ENCODE data around the gene DNAJA4.

DNAJA4 gene

DNA sequence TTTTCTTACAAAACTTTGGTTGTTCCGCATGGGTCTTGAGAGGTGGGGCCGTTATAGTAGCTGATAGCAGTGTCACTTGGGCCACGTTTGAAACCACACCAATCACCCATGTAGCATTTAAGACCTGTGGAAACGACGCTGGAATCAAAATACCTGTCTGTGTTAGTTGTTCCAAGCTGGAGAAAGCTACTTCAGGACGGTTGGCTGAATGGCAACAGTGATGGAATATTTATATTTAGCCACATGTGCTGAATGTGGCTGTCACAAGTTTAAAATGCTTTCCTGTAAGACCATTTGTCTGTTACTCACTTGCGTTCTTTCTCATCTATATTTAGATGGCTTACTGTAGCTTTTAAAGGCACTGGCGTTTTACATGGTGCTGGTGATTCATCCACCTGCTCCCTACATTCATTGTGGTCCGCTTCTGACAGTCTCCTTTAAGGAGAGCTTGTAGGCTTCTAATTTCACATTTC lies 1.4 kb downstream of the DNAJA4 start:
- DNase-seq = no peak
- Histone ChIP-seq H3K9me3 (ENCODE audit: severe bottlenecking) (no peaks in the 10 kb centered on the region), H3K27ac (no peak overlapping the region), H3K36me3 (no peaks in the 10 kb centered on the region), H3K27me3 (ENCODE audit: insufficient read depth, low read depth, severe bottlenecking) (no peaks in the 10 kb centered on the region), H3K4me3 (ENCODE audit: low read depth, low read length) (no peak overlapping the region)
- TF ChIP-seq, protein P1, sequence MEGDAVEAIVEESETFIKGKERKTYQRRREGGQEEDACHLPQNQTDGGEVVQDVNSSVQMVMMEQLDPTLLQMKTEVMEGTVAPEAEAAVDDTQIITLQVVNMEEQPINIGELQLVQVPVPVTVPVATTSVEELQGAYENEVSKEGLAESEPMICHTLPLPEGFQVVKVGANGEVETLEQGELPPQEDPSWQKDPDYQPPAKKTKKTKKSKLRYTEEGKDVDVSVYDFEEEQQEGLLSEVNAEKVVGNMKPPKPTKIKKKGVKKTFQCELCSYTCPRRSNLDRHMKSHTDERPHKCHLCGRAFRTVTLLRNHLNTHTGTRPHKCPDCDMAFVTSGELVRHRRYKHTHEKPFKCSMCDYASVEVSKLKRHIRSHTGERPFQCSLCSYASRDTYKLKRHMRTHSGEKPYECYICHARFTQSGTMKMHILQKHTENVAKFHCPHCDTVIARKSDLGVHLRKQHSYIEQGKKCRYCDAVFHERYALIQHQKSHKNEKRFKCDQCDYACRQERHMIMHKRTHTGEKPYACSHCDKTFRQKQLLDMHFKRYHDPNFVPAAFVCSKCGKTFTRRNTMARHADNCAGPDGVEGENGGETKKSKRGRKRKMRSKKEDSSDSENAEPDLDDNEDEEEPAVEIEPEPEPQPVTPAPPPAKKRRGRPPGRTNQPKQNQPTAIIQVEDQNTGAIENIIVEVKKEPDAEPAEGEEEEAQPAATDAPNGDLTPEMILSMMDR (IDR thresholded peaks at IDR 0.05; ENCODE audit: low read depth, low read length) = no peak

DNA sequence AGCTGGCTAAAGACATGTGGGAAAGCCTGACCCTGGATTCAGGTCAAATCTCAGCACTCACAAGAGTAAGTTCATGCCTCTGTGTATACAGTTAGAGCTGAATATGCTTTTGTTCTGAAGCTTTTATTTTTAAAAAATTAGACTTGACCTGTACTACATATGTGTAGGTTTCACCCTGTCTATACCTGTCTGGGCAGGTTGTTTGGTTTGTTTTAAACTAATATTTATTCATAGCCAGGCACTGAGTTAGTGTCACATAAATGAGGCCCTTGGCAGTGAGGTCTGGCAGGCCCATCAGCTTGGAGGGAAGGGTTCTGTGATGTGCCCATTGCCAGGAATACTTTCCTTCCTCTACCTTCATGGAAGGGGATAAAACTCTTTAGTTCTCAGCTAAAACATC lies 1.9 kb downstream of the DNAJA4 start:
- Histone ChIP-seq H3K36me3 (no peaks in the 10 kb centered on the region), H3K27me3 (ENCODE audit: insufficient read depth, low read depth, severe bottlenecking) (no peaks in the 10 kb centered on the region), H3K27ac (no peak overlapping the region), H3K9me3 (ENCODE audit: severe bottlenecking) (no peaks in the 10 kb centered on the region), H3K4me3 (ENCODE audit: low read depth, low read length) (no peak overlapping the region)
- DNase-seq = no peak
- TF ChIP-seq, protein P1 (IDR thresholded peaks at IDR 0.05; ENCODE audit: low read depth, low read length) = no peak

DNA sequence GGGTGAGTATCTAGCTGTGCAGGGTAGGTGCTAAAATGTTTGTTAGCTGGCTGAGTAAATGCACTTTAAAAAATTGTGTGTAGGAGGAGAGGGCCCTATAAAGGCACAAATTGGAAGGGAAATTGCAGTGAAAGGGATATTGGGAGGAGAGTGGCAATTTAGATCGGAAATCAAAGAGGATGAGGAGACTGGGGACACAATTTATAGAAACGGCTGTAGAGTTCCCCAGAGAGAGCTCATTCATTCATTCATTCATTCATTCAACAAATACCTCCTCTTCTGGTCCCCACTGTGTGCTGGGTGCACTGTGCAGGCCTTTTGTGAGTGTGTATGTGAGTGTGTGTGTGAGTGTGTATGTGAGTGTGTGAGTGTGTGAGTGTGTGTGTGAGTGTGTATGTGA lies 2.4 kb downstream of the DNAJA4 start:
- no peak for DNase-seq
- no peaks in the 10 kb centered on the region for H3K27me3 ChIP-seq (ENCODE audit: insufficient read depth, low read depth, severe bottlenecking)
- no peaks in the 10 kb centered on the region for H3K9me3 ChIP-seq (ENCODE audit: severe bottlenecking)
- no peak overlapping the region for H3K4me3 ChIP-seq (ENCODE audit: low read depth, low read length)
- H3K27ac ChIP-seq = no peak overlapping the region
- TF ChIP-seq, protein P1 (IDR thresholded peaks at IDR 0.05; ENCODE audit: low read depth, low read length) = no peak
- no peaks in the 10 kb centered on the region for H3K36me3 ChIP-seq

DNA sequence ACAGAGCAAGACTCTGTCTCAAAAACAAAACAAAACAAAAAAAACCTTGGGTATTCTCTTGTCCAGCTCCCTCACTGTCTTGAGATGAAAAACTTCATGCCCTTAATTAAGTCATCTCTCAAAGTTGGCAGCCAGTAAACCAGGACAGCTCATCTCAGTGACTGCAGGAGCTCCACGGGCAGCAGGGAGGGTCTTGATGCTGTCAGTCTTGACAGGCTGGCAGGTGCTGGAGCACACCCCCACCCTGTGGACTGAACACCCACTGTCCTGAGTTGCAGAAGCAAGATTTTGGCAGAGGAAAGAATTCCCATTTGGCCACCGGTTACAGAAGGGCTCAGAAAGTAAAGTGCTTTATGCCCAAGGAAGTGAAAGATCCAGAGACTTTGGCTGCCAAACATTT lies 8.0 kb downstream of the DNAJA4 start:
- Histone ChIP-seq H3K27me3 (ENCODE audit: insufficient read depth, low read depth, severe bottlenecking) (no peaks in the 10 kb centered on the region), H3K9me3 (ENCODE audit: severe bottlenecking) (no peaks in the 10 kb centered on the region)
- no peak for DNase-seq

DNA sequence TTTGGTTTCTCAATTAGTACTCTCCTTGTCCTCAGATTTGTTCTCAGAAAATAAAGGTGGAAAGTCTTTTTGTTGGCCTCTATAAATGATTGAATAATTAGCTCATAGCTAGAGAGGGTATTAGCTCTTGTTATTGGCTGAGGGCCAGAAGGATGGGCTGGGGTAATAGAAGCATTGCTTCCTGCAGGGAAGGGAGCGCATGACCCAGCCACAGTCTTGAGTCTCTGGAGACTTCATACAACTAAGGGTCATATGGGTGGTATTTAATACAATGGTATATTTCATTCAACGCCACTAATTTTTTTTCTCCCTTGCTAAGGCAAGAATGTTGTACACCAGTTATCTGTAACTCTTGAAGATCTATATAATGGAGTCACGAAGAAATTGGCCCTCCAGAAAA lies 8.4 kb downstream of the DNAJA4 start:
- no peak for DNase-seq

More for the DNA sequence above, 8.0 kb downstream of the DNAJA4 start:
- Histone ChIP-seq H3K36me3 (no peaks in the 10 kb centered on the region), H3K4me3 (ENCODE audit: low read depth, low read length) (no peak overlapping the region), H3K27ac (no peak overlapping the region)
- TF ChIP-seq, protein P1 (IDR thresholded peaks at IDR 0.05; ENCODE audit: low read depth, low read length) = no peak

DNA sequence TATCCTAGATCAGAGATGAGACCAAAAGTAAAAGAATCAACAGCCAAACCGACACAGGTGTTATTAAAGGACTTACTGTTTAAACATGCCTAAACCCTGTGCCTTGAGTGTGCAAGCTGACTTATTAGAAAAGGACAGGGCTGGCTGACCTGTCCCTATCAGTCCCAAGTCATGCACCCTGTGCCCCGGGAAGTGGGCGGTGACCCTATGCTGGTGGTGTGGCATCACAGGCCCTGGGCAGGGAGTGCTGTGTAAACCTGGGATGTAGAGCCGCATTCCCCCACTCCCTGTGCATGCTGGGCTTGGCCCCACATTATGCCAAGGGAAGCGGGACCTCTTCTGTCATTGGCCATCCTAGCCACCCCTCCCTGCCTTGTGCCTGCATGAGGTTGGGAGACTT lies 10.6 kb downstream of the DNAJA4 start:
- Histone ChIP-seq H3K36me3 (no peaks in the 10 kb centered on the region), H3K27me3 (ENCODE audit: insufficient read depth, low read depth, severe bottlenecking) (no peaks in the 10 kb centered on the region), H3K27ac (no peak overlapping the region), H3K4me3 (ENCODE audit: low read depth, low read length) (no peak overlapping the region), H3K9me3 (ENCODE audit: severe bottlenecking) (no peaks in the 10 kb centered on the region)
- TF ChIP-seq, protein P1 (IDR thresholded peaks at IDR 0.05; ENCODE audit: low read depth, low read length) = no peak
- no peak for DNase-seq

More for the DNA sequence above, 8.4 kb downstream of the DNAJA4 start:
- H3K36me3 ChIP-seq = no peaks in the 10 kb centered on the region
- TF ChIP-seq, protein P1 (IDR thresholded peaks at IDR 0.05; ENCODE audit: low read depth, low read length) = no peak
- no peak overlapping the region for H3K27ac ChIP-seq
- no peak overlapping the region for H3K4me3 ChIP-seq (ENCODE audit: low read depth, low read length)
- H3K9me3 ChIP-seq (ENCODE audit: severe bottlenecking) = no peaks in the 10 kb centered on the region
- no peaks in the 10 kb centered on the region for H3K27me3 ChIP-seq (ENCODE audit: insufficient read depth, low read depth, severe bottlenecking)

Measured in WERI-Rb-1 (cell line).